Testis (tissue), 2 donors: ENCODE results near the gene ELAVL4.

Experiments
- POLR2A ChIP-seq: fragments of 450-650 bp; IDR thresholded peaks from one replicate; pipeline ENCODE4 v1.6.1; 2017; ENCODE audit warnings: antibody characterized with exemption, mild to moderate bottlenecking, moderate library complexity
- TF ChIP-seq, protein P1 (sequence below), 3 experiments: fragments of 450-650 bp in 2 of 3; fragments of 200-600 bp in 1 of 3; sonication (generic) in 1 of 3; IDR thresholded peaks; one replicate each; pipeline ENCODE4 v1.5.1; 2016 to 2019; ENCODE audit warnings: antibody characterized with exemption in 3 of 3, mild to moderate bottlenecking in 2 of 3, moderate library complexity in 1 of 3

DNA sequence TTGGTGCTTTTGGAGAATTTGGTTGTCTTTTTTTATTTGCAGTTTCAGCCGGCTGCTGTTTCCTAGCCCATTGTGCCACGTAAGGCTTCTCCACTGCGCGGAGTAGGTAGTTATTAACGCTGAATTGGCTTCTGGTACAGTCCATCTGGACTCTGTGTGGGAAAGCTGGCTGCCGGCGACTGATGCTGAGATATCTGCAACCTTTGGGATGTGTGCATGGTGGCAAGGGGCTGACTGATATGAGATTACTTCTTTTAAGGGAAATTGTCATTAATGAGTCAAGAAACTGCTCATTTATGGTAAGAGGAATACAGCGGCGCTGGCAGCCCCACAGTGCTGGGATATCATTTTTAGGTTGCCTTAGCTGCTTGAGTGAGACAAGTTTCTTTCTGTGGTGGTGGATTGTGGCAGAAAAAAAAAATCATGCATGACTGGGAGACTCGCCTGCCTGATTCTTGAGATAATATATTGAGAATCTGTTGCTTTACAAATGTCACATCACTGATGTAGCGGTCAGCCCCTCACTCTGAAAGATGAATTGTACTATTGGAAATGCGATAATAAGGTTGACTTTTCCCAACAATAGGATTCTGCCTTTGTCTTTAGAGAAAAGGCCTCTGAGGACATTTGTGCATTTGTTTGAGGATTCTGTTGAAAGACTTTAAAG is 2.5 kb upstream of the ELAVL4 start:
- TF ChIP-seq POLR2A = no peak
- TF ChIP-seq, protein P1, sequence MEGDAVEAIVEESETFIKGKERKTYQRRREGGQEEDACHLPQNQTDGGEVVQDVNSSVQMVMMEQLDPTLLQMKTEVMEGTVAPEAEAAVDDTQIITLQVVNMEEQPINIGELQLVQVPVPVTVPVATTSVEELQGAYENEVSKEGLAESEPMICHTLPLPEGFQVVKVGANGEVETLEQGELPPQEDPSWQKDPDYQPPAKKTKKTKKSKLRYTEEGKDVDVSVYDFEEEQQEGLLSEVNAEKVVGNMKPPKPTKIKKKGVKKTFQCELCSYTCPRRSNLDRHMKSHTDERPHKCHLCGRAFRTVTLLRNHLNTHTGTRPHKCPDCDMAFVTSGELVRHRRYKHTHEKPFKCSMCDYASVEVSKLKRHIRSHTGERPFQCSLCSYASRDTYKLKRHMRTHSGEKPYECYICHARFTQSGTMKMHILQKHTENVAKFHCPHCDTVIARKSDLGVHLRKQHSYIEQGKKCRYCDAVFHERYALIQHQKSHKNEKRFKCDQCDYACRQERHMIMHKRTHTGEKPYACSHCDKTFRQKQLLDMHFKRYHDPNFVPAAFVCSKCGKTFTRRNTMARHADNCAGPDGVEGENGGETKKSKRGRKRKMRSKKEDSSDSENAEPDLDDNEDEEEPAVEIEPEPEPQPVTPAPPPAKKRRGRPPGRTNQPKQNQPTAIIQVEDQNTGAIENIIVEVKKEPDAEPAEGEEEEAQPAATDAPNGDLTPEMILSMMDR (IDR thresholded peaks at IDR 0.05) = no peak
